NCI-H1048 (cell line): ENCODE data around the gene CITED2.
"Not testable (repeated sequence)": the region's sequence is repeated elsewhere in the genome, so short reads cannot be mapped to it uniquely, and the experiment has no call there.

ENCODE experiments used
- DNase-seq: peaks from one replicate; lab custom pipeline; 2025; lab: John Stamatoyannopoulos, UW

CITED2 gene

DNA sequence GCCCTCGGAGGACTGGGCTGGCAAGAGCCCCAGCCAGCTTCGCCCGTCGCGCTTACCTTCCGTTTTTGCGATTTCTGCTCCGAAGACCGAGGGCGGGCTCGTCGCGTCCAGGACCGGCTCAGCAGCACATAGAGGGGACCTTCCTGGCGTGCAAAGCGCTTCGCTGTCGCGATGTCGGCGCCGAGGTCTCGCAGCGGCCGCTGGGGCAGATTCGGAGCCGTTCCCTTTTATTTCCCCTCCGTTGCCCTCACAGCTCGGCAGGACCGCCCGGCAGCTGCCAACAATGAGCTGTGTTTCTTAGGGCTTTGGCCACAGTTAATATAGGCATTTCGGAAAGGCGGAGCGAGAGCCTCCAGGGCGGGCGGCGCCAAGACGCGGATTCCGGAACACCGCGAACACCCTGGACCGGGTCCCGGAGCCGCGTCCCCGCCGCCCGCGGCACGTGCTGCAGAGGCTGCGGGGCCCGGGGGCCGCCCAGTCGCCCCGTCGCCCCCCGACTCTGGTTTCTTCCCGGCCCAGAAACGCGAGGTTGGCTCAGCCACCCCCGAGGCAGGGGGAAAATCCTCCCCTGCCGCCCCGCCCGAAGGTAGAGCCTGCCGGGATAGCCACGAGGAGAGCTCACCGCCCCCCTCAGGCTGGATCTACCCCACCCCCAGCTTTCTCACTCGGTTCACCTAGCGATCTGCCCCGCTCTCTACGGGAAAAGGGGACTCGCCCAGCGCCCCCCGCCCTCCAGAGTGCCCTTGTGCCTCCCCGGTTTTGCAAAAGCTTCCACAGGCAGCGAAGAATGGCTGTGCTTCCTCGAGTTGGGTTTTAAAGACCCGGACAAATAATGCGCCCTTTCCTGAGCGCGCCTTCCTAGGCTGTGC, at the start of gene CITED2:
CITED2 (minus strand) TSS at position 292 of the 869 bp plus-strand sequence. CDS start 704 bp downstream, outside the sequence.
- DNase-seq, result peak; percentile 81

DNA sequence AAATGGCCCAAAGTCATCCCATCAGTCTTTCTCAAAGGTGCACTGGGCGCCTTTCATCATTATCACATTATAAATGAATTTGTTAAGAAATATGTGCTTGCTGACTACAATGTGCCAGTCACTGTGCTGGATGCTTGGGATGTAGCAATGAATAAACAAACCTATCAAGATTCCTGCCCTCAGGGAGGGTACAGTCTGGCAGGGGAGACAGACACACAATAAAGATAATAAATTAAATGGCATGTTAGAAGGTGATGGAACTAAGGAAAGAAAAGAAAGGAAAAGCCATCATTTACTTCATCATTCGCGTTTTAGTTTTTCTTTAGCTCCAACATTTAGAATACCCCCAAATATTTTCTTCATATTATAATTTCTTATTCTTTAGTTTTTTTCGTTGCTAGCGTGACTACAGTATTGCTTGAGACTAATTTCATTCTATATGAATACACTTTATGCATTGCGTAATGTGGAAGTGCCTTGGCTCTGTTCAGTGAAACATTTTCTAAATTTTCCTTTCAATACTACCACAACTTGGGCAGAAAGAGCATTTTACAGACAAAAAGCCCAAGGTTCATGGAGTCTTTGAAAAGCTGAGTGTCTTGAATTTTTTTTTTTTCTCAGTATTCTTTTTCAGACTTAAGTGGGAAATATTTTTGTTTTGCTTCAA, 48.7 kb upstream of the CITED2 start:
- no peak for DNase-seq

DNA sequence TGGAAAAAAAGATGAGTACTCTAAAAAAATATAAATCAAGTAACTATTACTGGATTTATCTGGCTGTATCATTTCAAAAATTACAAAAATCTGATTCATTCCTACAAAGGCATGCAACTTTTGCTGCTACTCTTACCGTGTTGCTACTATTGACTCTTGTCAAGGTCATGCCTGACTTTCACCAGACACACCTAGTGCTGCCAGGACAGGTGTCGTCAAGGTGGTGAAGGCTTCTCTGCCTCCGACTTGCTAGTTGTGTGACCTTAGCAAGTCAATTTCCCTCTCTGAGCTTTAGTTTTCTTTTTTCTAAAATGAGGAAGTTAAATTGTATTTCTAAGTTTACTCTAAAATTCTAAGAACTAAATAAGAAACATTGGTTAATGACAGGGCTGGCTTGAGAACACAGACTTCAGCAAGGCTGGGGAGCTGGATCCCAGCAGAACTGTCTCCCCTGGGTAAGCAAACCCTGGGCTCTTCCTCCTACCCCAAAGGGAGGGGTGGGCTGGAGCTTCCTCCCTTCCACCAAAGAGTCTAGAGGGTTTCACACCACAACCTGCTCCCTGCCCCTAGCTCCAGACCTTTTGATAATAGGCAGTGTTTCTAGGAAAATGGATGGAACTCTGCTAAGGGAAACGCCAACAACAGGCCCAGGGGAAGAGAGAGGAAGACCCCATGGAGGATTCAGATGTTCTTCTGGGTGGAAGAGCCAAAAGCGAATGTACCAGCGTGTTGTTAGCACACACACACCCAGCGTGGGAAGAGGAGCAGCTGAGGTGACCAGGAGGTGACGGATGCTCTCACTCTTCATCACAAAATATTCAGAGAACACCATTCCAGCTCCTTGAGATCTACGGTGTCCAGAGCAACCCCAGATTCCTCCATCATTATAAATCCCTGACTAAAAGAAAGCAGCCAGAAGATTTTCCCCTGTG, 47.9 kb upstream of the CITED2 start:
- DNase-seq, result no peak

DNA sequence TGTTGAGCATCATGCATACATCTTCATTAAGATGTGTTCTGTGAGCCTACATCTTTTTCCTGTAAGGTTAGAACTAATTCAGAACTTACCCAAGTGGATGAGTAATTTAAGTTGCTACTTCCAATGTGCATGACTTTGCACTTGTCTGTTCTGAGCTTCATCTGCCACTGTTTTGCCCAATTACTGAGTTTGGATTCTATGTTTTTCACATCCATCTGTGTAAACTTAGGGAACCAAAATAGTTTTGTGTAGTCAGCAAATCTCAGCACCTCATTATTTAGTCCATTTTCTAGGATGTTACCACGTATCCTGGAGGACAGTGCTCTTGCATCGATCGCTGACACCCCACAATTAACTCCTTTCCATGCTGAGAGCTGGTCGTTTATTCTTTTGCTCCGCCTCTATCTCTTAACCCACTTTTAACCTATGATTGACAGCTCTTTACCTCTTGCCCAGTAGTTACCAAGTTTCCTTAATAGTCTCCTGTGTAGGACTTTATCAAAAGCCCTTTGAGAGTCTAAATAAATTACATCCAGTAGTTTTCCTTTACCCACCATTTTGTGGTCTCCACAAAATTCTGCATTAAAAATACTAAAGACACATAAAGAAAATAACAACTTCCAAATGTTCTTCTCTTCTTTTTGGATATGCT, 44.2 kb upstream of the CITED2 start:
- DNase-seq, result no peak

DNA sequence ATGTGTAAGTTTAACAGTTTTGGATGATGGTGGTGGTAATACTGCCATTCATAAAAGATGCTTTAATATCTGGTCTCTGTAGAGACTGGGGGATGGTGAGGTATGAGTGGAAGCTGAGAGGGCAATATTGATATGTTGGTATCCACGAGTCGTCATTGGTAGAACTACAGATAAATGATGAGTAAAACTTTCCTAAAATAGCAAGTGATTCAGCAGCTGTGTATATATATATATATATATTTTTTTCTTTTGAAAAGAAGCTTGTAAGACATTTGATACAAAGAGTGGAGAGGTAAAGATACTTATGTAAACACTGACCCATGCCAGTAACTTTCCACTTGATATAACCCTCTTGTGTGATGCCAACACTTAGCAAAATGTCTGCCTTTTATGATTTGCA, 41.7 kb upstream of the CITED2 start:
- DNase-seq, result no peak

GRCh38 chr6:139415365-139415764, 40.9 kb upstream of the CITED2 start:
- no peak for DNase-seq

- DNase-seq, result not testable (repeated sequence)
Measured at GRCh38 chr6:139412103-139412502, 37.7 kb upstream of the CITED2 start.

GRCh38 chr6:139409026-139409425, 34.6 kb upstream of the CITED2 start:
- no peak for DNase-seq

DNA sequence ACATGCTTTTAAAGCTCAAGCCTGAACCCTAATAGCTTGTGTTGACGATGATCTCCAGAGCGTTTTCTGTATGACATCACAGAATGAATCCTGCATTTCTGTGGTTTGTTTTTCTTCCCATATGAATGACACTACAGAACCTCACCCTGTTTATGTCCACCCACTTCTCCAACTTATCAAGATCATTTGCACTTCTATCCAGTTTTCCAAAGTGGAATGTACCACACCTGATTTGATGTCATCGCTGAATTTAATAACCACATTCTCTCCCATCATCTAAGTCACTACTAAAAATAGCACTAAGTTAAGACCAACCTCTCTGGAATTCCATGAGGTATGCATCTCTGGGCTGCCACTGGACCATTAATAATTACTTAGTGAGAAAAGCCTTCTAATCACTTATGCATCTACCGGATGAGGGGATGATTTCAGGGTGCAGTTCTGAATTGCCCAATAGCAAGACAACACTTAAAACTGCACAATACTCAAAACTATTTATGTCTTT, 33.3 kb upstream of the CITED2 start:
- no peak for DNase-seq

DNA sequence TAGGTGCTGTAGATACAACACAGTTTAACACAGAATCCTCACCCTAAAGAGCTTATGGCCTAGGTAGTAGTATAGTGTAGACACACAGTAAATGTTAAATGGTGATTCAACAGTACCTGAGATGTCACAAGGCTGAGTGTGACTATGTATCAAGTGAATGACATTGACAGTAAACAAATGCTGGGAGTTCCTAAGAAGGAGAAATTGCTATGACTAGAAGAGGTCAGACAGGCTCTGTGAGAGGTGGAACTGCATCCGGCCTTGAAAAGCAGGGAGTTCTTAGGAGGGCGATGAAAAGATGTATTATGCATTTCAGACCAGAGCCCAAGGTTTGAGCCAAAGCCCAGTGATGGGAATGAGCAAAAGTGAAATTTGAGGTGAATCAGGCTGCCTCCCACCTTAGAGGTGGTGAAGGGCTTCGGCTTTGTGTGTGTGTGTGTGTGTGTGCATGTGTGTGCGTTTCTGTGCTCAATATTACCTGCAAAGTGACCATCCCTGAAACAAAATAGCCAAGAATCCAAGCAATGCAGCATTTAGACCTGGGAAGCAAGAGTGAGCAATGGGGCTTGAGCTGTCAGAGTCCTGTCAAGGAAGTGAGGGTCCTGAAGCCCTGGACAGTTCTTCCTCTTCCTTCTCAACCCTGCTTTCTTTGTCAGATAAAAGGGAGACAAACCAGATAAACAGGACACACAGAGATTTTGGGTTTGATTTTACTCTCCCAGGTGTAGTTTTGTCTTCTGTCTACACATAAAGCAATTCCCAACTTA, 32.3 kb upstream of the CITED2 start:
- DNase-seq, result no peak

DNA sequence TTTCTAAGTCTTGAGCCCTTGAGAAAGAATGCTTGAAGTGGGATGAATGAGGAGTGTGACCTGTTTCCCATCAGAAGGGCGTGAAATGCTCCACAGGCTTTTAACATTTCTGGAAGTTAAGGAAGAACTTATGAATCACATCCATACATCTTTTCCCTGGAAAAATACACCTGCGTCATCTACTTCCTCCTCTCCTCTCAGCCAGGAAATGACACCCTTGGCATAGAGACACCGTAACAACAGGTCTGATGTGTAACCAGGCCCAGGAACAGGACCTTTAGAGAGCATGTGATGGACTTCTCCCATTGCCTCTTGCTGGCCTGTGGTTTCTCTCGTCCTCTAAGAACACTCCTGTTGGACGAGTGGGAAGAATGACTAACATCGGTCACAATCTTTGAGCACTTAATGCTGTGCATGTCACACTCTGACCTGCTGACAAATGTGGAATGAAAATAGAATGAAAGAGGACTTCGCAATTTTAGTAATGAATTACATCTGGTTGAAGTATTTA, 28.5 kb upstream of the CITED2 start:
- no peak for DNase-seq

- DNase-seq, result no peak
Measured at GRCh38 chr6:139398658-139399057, 24.2 kb upstream of the CITED2 start.

- DNase-seq, result no peak
Measured at GRCh38 chr6:139395891-139396301, 21.4 kb upstream of the CITED2 start.

DNA sequence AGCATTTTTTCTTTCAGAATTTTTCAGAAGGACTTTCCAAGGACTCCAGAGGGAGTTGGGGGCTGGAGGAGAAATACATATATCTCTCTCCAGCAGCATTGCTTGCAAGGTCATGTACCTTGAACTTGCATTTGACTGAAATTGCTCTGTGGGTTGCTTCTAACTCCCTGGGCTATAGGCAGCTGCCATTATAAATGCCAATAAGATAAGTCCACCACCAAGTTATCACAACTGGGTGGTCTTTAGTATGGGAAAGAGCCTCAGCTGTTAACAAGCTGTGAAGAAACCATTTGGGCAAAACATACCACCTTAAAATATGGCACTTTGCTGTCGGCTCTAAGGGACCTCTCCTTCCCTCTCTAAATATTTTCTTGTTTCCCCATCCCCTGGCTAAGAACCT, 20.9 kb upstream of the CITED2 start:
- DNase-seq, result no peak

GRCh38 chr6:139394027-139394649, 19.7 kb upstream of the CITED2 start:
- no peak for DNase-seq

DNA sequence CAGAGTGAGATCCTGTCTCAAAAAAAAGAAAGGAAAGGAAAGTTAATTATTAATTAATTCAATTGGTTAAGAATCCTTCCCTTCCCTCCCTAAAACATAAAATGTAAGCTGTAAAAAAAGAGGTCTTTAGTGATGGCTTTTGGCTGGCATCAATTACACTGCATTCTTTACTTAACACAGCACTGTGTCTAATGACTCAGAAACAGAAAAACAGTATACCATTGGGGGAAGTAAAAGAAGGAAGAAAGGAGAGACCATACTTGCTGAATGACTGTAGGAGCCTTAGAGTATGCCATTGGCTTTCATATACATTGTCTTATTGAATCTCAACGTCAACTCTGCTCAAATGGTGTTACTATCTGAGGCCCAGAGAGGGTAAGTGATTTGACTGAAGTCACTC, 18.3 kb upstream of the CITED2 start:
- no peak for DNase-seq

- no peak for DNase-seq
Measured at GRCh38 chr6:139391709-139392108, 17.3 kb upstream of the CITED2 start.

DNA sequence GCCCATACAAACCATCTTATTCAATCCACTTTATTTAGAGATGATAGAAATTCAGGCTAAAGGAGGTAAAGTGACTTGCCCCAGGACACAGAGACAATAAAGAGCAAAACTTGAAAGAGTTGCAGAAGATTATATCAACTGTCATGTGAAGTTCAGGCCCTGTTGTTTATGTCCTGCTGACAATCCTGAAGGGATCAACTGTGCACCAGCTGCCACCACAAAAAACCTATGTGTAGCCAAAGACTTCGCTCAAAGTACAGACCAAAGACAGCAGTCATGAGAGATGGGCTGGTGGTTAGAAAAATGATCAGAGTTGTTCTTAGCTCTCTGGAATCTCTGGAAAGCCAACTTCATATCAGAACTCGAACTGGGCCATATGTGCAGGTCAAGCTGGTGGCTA, 16.0 kb upstream of the CITED2 start:
- no peak for DNase-seq

DNA sequence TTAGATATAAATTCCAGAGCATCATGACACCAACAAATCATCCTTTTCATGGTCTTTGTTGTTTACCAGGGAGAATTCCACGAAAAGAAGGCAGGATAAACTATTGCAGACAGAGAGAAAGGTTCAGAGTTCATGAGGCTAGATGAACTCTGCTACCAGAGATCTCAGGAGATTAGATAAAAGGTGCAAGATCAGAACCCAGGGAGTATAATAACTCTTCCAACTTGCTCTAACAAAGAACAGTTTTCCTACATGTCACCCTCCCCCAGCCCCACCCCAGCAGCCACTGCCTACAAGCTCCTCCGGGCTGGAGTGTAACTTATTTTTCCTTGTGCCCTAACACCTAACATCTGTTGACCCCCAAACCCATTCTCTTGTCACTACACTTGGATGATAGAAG, 13.9 kb upstream of the CITED2 start:
- DNase-seq, result no peak

DNA sequence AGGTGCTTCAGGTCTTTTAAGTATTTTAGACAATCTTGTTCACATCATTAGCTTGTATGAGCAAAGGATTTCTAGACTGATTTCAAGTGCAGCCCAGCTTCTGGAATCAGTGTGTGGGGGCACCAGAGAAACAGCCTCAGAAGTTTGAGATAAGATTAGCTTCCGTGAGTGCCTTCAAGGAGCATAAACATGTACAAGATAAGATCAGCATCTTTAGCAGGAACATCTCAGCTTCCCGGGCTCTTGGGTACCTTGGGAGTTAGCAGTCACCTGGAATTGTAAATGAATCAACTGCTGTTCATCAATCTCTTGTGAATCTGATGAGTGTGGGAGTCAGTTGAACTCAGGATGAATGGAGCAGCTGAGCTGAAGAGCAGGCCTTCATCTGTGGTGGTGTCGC, 12.0 kb upstream of the CITED2 start:
- no peak for DNase-seq
